Measurements from ENCODE around the gene NADK2. TPM values are rescaled to one million over a fixed set of nuclear protein-coding genes. Genes with fewer than 3 reads are reported as not detected.

The NADK2 gene
- total RNA-seq, 2 donors from 2014 or later: 21.6 to 37.9 TPM

DNA sequence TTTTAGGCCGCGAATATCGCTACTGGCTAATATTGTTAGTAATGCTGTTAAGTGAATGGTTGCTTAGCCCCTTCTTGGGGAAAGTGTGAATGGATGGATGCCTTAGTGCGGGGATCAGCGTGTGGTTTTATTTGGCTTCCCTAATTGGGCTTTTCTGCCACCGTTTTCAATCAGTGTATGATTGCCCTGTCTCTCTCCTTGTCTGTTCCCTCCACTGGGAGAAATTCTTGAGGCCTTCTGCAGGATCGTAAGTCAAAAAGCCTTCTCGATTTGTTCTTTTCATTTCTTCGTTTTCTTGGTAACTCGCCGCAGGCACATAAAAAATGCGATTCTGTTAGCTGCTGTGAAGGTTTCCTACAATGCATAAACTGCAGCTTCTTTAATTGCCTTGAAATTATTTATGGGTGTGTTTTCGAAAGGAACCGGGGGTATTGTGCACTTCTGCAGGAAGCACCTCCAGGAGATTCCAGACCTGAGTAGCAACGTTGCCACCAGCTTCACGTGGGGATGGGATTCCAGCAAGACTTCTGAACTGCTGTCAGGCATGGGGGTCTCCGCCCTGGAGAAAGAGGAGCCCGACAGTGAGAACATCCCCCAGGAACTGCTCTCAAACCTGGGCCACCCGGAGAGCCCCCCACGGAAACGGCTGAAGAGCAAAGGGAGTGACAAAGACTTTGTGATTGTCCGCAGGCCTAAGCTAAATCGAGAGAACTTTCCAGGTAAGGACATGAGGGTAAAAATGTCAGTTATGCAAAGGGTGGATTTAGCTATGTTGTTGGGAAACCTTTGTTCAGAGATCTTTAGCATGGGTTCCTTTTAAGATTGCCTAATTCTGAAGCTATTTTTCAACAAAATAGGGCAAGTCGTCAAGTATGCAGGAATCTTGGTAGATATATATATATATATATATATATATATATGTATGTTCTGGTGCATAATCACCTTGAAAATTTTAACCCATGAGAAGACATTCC is 89.1 kb downstream of the NADK2 start:
- Histone ChIP-seq H3K27ac (peak overlapping the region; percentile 39 to 80), H3K9me3 (no peaks in the 10 kb centered on the region), H3K27me3 (replicated peaks; ENCODE audit: insufficient read depth) (no peaks in the 10 kb centered on the region), H3K4me1 (replicated peaks) (peaks cover 4% of the 10 kb centered on the region), H3K36me3 (no peaks in the 10 kb centered on the region), H3K4me3 (peak overlapping the region; percentile 71 to 88)
- TF ChIP-seq, protein P1, sequence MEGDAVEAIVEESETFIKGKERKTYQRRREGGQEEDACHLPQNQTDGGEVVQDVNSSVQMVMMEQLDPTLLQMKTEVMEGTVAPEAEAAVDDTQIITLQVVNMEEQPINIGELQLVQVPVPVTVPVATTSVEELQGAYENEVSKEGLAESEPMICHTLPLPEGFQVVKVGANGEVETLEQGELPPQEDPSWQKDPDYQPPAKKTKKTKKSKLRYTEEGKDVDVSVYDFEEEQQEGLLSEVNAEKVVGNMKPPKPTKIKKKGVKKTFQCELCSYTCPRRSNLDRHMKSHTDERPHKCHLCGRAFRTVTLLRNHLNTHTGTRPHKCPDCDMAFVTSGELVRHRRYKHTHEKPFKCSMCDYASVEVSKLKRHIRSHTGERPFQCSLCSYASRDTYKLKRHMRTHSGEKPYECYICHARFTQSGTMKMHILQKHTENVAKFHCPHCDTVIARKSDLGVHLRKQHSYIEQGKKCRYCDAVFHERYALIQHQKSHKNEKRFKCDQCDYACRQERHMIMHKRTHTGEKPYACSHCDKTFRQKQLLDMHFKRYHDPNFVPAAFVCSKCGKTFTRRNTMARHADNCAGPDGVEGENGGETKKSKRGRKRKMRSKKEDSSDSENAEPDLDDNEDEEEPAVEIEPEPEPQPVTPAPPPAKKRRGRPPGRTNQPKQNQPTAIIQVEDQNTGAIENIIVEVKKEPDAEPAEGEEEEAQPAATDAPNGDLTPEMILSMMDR (IDR thresholded peaks at IDR 0.05): no peak
- TF ChIP-seq POLR2A (IDR thresholded peaks at IDR 0.05) (no peak), POLR2AphosphoS5 (IDR thresholded peaks at IDR 0.05) (no peak)
- 2% methylated on average over 24 of the region's 24 CpGs for WGBS
- intact Hi-C loops (cut with DNase I): loop anchor here (5.0 kb wide), 1 partner anchor 90 kb away; the partner anchor contains the start of gene NADK2
- no peak for DNase-seq (ENCODE audit: low spot score)

DNA sequence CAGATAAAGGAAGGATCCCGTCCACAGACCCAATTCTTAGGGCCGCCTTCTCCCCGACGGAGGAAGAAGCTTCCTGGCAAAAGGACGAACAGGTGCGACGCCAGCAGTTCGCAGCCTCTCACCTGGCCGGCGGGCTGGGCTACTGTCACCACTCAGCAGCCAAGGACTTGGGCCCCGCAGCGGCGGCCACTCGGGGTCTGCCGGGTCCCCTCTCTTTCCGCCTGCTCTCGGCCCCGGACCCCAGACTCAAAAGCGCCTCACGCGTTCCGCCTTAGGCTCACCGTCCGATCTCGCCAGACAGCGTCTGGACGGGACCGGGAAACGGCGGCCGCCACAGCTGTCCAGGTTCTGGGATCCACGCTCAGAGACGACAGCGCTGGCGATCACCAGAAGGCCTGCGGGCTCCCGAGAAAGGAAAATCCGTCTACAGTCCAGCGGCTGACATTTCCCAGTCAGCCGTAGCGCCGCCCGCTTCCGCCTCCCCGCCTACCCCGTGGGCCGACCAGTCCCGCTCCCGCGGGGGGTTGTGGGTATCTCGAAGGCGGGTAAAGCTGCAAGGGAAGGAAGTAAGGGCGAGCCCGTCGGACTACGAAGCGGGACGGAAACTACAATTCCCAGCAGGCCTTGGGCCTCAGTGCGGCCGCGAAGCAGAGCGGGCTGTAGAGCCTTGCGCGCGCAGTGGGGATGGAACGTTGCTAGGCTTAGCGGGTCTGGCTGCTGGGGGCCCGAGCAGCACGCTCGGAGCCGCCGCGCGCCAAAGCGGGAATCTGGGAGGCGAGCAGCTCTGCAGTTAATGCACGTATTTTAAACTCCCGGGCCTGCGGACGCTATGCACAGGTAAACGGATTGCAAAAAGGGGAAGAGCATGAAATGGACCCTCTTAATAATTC is 90.0 kb downstream of the NADK2 start, which contains the start of the genes LMBRD2 and SKP2:
LMBRD2 (minus strand) TSS at position 454 of the 890 bp plus-strand sequence. CDS start 8,538 bp downstream, outside the sequence.
SKP2 (plus strand) TSS at position 678 of the 890 bp plus-strand sequence; CDS start at position 830, 152 bp downstream.
- peaks cover 4% of the 10 kb centered on the region for H3K4me1 ChIP-seq (replicated peaks)
- H3K9me3 ChIP-seq: no peaks in the 10 kb centered on the region
- TF ChIP-seq POLR2AphosphoS5 (IDR thresholded peaks at IDR 0.05) (peak; percentile 98), POLR2A (IDR thresholded peaks at IDR 0.05) (peak; percentile 45)
- TF ChIP-seq, protein P1 (IDR thresholded peaks at IDR 0.05): peak in 2 of 4 experiments; percentile 5 to 42
- intact Hi-C loops (cut with DNase I): loop anchor here (5.0 kb wide), 1 partner anchor 91 kb away; the partner anchor contains the start of gene NADK2
- DNase-seq (ENCODE audit: low spot score): peak; percentile 98
- H3K36me3 ChIP-seq: no peaks in the 10 kb centered on the region
- whole genome bisulfite sequencing: under 1% methylated on average over 50 of the region's 81 CpGs
- peak within 1 kb of the TSS; percentile 71 to 88 for H3K4me3 ChIP-seq
- peak within 1 kb of the TSS; percentile 72 to 80 for H3K27ac ChIP-seq
- no peaks in the 10 kb centered on the region for H3K27me3 ChIP-seq (replicated peaks; ENCODE audit: insufficient read depth)

DNA sequence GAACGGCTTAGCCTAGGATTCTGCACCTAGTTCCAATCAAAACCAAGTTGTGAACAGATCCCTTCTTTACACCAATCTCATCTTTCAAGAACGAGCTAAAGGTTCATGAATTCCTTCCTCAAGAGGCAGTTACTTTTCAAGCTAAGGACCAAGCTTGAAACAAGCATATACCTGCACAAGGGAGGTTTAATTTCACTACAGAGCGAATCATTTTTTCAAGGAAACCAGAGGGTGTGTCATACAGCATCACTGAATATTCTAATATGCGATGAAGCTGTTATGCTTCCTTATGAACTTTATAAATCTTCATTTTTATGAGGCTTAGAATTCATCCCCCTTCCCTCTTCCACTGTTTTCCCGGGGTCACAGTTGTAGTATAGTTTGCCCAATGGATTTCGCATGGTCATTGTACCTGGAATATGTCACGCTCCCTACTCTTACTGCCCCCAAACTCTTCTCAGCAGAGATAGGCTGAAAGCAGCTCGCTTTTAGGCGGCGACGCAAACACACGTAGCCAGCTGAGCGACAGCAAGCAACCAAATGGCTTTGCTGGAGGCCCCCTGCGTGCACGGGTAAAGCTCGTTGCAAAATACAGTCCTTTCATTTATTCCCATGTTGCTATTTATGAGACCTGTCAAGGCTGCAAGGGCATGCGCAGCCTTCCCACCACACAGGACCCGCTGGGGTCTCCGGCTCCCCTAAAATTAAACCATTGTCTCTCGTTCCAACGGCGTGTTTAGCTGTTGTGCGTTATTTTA is 90.9 kb downstream of the NADK2 start:
- H3K27ac ChIP-seq: peak overlapping the region; percentile 72 to 80
- 2% methylated on average over 23 of the region's 23 CpGs for WGBS
- H3K4me3 ChIP-seq: peak overlapping the region; percentile 71 to 88
- intact Hi-C loops (cut with DNase I): loop anchor here (5.0 kb wide), 1 partner anchor 91 kb away; the partner anchor contains the start of gene NADK2
- no peaks in the 10 kb centered on the region for H3K9me3 ChIP-seq
- no peaks in the 10 kb centered on the region for H3K27me3 ChIP-seq (replicated peaks; ENCODE audit: insufficient read depth)
- no peak for TF ChIP-seq POLR2AphosphoS5 (IDR thresholded peaks at IDR 0.05)
- no peak for TF ChIP-seq POLR2A (IDR thresholded peaks at IDR 0.05)
- TF ChIP-seq, protein P1 (IDR thresholded peaks at IDR 0.05): no peak
- DNase-seq (ENCODE audit: low spot score): no peak
- H3K4me1 ChIP-seq (replicated peaks): peaks cover 4% of the 10 kb centered on the region
- H3K36me3 ChIP-seq: no peaks in the 10 kb centered on the region

DNA sequence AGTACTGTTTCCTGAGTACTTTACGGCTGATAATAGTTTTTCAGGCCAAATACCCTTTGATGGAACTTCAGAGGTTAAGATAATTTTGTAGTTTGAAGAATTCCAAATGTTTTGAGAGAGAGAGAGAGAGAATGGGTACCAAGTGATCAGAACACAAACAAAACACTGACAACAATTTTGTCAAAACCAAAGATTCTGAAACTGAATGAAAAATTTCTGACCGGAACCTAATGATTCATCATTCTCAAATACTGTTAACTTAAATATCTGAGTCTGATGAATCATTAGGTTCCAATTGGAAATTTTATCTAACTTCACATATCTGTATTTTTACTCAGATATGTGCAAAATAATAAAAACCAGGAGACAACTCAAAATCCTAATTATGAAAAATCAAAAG is 94.0 kb downstream of the NADK2 start:
- TF ChIP-seq, protein P1 (IDR thresholded peaks at IDR 0.05): no peak
- no peak for TF ChIP-seq POLR2AphosphoS5 (IDR thresholded peaks at IDR 0.05)
- no peak for TF ChIP-seq POLR2A (IDR thresholded peaks at IDR 0.05)
- WGBS: 49% methylated on average over 2 of the region's 2 CpGs
- Histone ChIP-seq H3K27ac (no peak overlapping the region), H3K4me3 (no peak overlapping the region), H3K4me1 (replicated peaks) (peaks cover 4% of the 10 kb centered on the region), H3K36me3 (no peaks in the 10 kb centered on the region), H3K27me3 (replicated peaks; ENCODE audit: insufficient read depth) (no peaks in the 10 kb centered on the region), H3K9me3 (no peaks in the 10 kb centered on the region)
- intact Hi-C loops (cut with DNase I): no loop called here
- no peak for DNase-seq (ENCODE audit: low spot score)
